HG03097 (cell line): Measurements from ENCODE around the gene CARS1.

Source experiments
- ATAC-seq: cut with Tn5 transposase; IDR thresholded peaks from one replicate; pipeline ENCODE4 v1.9.1; 2021; ENCODE audit not compliant: unreplicated experiment, low FRiP score

The CARS1 gene

DNA sequence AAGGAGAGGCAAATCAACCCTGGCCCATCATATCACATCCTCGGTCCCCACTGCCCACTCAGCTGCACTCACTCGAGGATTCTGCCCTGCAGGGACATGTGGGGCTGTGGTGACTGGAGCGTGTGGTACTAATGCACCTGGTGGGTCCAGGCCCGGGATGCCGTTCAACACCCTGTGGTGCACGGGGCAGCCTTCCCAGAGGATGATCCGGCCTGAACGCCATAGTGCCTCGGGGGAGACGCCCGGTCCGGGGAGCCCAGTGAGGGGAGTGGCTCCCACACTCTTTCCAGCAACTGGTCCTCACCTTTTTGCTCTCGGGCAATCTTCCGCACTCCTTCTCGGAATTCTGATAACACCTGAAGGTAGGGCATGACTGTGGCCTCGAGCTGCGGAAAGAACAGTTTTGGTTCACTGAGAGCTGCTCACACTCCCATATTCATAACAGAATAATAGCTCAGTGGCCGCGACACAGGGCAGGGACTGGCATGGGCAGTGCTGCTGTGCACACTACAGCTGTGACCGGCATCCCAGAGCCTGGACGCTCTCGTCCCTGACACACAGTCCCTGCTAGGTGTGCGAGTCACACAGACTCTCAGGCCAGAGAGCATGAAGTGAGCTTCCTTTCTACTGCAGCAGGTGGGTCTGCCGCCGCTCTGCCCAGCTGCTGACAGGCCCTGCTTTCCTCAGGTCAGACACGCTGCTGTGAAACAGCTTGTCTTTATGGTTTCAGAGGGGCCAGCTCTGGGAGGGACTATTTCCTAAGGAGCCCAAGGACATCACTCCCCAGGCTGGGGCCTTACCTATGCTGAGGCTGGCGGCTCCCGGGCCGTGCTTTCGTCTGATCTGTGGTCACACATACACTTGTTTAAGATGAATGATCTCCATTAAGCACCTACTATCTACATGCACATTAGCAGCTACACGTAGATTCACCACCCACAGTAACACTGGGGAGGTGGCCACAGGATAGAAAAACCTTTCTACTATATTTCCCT, 45.0 kb downstream of the CARS1 start:
- ATAC-seq, result no peak

DNA sequence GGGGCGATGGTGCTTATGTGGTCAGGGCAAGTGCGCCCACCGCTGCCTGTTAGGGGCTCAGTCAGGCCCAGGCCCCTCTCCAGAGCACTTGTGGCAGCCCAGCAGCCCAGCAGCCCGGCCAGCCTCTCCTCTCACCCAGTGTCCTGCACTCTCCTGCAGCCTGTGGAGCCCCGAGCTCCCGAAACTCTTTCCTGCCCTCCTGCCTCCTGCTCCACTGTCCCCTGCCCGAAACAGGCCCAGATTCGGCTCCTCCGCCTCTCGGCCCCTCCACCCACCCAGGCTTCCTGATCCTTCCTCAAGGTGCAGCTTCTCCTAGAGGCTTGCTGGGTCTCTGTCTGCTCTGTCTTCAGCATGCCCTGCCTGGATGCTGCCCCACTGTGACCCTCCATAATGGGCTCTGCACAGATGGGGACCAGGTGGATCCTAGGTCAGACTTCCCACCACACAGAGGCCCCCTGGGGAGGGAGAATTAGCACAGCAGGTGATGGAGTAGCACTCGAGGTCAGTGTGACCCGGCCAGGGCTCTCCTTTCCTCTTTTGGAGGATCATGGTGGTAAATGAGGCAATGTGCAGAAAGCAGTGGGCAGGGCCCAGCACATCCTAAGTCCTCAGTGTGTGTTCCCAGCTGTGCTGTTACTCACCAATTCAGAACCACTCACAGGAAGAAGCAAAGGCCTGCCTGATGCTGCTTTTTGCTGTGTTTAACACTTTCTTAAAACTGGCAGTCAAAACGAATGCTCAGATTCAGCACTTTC, 46.5 kb downstream of the CARS1 start:
- no peak for ATAC-seq

DNA sequence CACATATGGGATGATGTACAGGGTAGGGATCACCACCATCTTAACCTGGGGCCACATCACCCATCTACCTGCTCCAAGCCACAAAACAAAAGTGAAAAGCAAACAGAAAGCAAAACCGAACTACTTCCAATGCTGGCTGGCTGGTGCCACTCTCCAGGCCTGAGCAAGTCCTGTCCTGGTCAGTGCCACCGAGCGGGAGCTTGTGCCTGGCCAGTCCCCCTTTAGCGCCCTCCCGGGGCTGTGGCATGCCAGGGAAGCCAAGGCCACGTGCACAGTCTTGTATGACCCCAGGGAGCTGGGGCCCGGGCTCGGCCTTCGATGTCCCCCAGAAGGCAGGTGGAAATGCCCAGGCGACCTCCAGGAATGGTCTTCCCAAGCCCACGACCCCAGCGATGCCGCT, 47.2 kb downstream of the CARS1 start:
- no peak for ATAC-seq

DNA sequence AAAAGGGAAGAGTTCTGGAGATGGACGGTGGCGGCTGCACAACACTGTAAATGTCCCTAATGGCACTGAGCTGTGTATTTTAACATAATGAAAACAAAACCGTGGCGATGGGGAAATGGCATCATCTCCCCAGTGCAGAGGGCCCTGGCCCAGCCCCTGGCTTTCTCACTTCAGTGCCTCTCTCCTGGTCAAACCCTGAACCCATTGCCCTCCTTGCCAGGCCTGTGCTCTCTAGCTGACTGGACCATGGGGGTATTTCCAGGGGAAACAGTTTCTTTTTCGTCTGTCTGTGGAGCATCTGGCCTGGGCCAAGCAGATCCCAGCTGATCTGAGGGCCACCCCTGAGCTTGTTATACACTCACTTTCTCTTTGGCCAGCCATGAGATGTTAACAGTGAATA, 47.7 kb downstream of the CARS1 start:
- no peak for ATAC-seq

DNA sequence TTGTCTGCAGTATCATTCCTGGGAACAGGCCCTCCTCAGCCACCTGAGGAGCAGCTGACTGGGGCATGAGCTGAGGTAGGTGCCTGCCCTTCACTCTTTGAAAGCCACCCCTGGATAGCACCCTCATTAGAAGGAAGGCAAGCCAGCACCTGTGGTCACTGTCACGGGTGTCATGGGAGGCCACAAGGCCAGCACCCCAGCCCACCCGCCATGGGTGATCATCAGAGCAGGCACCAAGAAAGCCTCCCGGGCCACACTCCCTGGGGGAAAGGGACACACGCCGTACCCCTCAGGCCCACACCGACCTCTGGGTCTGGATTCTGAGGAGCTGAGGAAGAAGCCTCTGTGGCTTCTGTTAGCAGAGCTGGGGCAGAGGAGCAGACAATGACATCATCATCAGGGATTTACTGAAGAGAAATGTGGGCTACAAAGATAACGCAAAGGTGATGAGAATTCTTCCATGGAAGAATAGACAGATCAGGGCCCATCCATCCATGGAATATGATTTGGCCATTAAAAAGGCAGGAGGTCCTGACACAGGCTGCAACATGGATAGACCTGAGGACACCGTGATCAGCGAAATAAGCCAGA, 48.4 kb downstream of the CARS1 start:
- ATAC-seq, result no peak

DNA sequence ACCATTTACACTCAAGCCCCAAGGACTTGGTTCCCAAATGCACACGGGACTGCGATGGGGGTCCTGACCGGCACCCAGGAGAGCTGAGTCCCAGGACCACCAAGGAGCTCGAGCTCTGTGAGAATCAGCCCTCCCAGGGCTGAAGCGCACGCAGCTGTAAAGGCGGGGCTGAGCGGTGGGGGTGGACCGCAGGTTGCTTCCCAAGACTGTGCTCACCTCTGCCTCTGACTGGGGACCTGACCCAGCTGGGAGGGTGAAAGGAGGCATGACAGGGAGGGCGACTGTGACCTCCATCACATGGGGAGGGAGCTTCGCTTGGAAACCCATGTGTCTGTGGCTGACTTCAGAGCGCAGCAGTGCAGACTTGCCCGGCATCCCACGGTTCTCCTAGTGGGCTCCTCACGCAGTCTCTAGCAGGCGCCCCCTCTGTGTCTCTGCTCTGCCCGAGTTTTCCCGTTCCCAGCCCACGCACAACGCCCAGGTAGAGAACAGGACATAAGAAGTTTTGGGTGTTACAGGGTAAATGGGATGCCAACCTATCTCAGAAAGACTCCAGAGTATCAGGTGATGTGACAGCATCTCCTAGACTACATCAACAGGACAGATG, 49.7 kb downstream of the CARS1 start:
- ATAC-seq, result no peak

DNA sequence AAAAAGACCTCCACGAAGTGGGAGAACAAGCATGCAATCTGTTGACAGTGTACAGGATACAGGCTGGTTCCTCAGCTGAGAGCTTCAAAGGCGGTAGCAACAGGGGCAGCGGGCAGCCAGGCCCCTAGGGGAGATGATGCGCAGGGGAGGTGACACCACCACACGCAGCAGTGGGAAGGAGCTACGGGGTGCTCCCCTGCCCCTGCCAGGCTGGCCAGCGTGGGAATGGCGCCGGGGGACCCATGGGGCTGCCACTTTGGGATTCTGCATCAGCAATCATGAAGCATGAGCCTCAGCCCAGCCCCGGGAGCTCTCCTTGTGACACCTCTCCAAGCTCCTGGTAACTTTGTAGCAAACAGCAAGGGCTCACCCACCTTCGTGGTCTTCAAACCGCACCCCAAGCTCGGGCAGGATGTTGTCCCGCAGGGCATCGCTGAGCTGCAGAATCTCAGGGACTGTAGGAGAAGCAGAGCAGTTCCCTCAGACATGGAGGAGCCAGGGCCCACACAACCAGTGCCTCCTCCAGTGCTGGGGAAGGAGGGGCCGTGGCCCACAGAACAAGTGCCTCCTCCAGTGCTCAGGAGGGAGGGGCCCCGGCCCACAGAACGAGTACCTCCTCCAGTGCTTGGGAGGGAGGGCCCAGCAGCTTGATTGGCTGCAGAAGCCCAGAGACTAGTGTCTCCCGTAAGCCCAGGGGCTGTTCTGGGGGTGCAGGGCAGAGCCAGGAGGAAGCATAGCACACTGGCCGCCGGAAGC, 50.5 kb downstream of the CARS1 start:
- no peak for ATAC-seq

DNA sequence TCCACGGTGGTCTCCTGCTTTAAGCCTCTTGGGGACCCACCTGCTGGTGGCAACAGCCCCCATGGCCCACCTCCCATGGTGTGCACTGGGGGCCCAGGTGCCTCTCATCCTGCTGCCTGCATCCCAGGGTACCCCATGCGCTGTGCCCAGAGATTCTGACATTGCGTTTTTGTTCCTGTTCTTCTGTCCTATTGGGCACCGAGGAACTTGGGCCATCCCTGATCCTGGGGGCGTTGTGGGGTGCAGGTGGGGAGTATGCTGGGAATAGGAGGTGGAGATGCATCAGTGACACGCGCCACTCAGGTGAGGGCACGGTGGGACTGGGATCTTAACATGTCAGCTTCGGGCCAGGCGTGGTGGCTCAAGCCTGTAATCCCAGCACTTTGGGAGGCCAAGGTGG, 52.7 kb downstream of the CARS1 start:
- no peak for ATAC-seq

DNA sequence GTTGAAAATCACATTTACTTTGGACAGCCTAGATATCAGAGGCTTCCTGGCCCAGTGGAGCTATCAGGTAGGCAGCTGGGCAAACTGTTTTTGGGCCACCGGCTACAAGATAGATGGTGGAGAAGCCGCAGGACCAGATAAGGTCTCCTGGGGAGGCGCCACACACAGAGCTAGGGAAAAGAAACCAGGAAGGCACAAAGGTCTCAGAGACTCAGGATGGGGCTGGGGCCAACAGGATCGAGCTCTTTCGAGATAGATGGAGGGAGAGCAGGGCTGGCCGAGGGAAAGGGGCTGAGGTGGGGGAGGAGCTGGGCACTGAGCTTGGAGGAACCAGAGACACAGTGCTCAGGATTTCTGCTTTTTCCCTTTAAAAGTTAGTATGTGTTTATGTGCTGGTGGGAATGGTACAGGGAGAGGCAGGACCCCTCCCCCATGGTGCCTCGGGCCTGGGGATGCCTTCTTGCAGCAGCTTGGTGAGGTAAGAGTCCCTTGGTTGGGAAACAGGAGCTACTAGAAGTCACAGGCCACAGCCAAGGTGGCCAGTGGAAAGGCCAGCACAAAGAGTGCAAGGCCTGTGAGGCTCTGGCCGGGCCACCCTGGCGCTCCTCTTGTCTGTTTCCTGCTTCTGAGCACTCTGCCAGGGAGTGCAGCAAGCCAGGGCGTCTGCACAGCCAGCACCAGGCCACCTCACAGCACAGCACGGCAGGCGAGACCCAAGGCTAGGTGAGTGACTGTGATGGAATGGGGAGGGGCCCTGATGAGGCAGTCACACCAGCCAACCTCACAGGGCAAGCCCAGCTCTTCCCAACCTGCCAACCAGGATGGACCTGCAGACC, 53.6 kb downstream of the CARS1 start:
- ATAC-seq, result no peak

DNA sequence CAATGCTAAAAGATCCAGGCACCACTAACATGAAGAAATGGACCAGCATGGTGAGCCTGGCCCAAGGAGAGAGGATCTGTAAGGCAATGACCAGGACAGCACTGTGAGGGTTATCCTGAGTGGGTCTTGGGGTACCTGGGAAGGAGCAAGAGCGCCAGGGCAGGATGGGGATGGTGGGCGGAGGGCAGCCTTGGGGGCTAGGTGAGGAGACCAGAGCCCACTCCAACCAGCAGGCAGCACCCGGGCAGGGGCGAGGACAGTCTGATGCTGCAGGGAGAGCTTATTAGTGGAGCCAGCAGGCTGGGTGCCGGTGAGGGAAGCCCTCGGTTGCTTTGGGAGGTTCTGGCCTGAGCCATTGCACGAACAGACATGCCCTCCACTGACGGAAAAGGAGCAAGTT, 54.4 kb downstream of the CARS1 start:
- ATAC-seq, result no peak

DNA sequence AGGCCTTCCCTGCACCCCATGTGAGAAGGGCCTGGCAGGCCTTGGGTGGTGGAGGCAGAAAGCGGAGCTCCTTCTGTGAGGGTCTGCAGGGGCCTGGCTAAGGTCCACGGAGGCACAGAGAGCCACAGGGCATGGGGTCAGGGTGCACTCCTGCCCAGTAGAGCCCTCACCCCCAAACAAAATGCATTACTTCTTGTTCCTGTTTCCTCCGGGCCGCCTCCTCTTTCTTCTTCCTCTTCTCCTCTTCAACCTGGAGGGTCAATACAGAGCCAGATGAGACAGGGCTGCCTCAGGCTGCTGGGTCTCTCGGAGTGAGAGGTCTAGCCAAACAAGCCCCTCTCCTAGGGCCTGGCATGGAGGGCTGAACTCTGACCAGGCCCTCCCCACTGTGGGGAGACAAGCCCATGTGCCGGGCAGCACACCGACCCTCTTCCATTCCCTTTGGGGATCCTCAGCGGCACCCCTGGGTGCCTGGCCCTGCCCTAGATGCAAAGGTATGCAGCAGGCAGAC, 54.8 kb downstream of the CARS1 start:
- no peak for ATAC-seq

DNA sequence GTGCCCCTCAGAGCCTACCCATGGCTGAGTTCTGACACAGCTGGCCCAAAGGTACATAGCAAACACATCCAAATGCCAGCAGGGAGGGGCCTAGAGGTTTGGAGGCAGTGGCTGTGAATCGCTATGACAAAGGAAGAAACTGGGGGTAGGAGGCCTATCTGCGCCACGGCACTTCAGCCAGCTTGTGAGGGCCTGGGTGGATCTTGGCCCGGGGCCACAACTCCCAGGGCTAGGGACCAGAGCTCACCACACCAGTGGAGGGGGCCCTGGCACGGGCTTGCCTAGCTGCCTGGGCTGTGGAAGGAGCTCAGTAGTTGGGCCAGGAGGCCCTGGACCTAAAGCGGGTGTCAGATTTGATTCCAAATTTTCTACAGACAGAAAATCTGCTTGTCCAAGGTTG, 55.7 kb downstream of the CARS1 start:
- no peak for ATAC-seq

DNA sequence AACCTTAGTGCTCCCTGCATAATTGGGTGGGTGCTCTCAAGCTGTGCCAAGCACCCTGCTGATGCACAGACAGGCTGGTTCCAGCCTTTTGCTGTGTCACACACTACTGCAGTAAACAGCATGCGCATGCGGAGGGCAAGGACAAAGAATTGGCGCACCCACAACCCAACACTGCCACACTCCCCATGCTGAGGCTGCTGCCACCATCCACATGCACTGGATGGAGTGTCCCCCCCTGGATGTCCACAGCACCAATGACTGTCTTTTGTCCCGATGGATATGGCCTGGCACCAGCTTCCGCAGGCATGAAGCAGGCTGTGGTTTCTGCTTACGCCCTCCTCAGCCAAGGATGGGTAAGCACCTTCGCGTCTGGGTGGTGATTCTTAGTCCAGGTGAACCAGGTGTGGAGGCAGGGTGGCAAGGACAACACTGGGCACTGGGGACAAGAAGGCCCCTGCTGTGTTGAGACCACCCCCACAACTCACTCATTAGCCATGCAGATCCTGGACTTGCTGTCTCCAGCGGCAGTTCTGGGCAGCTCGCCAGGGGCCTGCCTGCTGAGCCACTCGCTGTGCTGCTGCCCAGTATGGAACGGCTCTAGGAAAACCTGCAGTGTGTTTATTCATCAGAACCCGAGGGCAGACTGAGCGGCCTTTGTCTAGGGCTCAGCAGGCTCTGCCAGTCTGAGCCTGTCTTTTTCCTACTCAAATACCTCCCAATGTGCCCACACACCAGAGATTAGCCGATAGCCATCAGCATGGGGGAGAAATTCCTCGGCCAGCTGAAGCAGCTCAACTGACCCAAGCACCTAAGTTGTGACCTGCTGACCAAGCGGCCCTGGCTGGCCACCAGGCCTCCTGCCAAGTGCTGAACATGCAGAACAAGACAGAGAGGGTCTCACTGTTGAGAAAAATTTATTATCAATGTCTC, 56.9 kb downstream of the CARS1 start:
- no peak for ATAC-seq

DNA sequence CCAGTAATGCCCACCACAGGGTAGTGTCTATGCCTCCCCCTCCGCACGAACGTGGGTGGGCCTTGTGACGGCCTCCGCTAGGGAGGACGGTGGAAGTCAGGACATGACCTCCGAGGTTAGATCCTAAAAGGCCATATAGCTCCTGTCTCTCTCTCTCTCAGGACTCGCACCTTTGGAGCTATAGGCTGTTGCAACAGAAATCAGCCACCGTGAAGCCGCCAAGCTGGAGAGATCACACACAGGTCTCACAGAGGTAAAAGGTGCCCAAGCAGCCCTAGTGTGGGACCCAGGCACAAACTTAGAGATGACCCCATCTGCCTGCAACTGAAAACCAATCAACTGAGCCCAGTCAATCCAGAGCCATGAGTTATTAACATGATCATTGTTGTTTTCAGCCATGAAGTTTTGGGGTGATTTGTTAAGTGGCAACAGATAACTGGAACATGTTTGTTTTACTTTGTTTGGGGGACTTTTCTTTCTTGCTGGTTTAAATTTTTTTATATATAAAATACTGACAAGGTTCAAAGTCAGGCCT, 57.7 kb downstream of the CARS1 start:
- no peak for ATAC-seq

DNA sequence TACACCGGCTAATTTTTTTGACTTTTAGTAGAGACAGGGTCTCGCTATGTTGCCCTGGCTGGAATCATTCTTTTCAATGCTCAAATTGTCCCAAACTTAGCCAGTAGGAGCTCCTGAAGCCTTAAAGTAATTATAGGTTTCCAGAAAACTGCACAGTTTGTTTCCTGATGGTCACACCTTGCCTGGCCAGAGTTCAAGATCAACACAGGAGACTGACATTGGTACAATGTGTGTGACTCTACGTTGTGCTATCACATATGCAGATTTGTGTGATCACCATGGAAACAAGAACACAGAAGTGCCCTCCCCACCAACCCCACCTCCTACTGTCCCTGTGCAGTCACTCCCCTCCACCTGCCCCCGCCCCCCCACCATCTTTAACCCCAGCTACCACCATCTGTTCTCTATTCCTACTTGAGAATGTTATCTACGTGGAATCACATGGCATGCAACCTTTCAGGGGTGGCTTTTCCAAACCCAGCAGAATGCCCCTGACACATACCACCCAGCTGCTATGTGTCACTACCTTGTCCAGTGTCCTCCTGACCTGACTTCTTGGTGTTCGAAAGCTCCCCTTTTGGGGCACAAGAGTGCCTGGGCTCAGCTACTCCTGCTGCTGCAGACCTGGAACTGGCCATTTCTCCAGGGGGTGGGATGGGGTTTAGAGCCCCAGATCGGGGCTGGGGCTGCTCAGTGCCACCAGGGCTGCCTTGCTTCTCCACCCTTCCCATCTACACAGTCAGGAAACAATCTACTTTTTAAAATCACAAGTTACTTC, 59.0 kb downstream of the CARS1 start:
- no peak for ATAC-seq

DNA sequence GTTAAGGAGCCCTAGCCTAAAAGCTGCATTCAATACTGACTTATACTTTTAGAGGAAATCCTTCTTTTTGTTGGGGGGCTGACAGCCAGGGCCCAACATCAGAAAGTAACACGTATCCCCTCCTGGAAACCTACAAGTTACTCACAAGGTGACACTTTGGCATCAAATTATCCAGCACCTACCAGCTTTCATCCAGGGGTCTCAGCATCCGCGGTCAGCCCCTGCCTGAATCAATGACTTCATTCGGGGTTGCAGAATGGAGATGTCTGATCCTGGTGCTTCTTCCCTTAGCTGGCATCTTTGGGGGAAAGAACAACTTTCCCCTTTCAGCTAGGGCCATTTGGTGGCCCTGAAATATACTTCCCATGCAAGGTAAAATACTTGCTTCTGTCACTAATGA, 59.8 kb downstream of the CARS1 start:
- no peak for ATAC-seq

DNA sequence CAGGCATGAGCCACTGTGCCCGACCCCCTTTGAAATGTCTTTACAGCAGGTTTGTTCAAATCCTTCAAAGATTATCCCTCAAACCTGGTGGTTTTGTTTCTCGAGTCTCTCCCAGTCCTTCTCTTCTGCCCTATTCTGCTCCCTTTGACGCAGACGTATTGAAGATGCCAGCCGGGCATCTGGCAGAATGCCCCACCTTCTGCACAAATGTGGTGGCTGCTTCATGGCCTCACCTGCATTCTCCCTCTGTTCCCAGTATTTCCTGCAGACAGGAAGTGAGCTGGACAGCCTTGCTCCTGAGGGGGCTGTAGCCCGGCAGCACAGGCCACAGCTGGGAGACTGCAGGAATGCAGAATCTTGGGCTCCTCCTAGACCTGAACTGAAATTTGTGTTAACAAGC, 60.2 kb downstream of the CARS1 start:
- ATAC-seq, result no peak
